Measurements from ENCODE around the gene LCE2B.

Gene LCE2B

DNA sequence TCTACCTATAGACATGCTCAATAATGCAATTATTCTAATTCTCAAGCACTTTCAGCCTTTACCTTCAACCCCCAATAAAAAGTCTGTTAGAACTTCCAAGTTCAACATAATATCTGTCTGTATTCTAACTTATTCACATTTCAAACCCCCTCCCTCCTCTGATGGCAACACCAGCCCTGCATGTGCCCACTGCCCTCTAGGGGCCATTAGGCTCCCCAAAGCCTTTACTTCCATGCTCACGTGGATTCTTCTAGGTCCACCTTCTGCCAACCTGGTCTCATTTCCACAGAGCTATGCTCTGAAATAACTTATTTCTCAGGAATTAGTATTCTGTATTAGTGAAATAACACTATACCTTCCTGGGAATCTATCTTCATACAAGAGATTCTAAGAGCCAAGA is 49.7 kb downstream of the LCE2B start:
- H3K4me3 ChIP-seq (ENCODE audit: low read length) = no peak overlapping the region
- DNase-seq (ENCODE audit: low read depth) = no peak
- TF ChIP-seq, protein P1, sequence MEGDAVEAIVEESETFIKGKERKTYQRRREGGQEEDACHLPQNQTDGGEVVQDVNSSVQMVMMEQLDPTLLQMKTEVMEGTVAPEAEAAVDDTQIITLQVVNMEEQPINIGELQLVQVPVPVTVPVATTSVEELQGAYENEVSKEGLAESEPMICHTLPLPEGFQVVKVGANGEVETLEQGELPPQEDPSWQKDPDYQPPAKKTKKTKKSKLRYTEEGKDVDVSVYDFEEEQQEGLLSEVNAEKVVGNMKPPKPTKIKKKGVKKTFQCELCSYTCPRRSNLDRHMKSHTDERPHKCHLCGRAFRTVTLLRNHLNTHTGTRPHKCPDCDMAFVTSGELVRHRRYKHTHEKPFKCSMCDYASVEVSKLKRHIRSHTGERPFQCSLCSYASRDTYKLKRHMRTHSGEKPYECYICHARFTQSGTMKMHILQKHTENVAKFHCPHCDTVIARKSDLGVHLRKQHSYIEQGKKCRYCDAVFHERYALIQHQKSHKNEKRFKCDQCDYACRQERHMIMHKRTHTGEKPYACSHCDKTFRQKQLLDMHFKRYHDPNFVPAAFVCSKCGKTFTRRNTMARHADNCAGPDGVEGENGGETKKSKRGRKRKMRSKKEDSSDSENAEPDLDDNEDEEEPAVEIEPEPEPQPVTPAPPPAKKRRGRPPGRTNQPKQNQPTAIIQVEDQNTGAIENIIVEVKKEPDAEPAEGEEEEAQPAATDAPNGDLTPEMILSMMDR (conservative IDR thresholded peaks at IDR 0.05; ENCODE audit: low read depth, low read length) = peak; percentile 34
